Measurements from ENCODE around the gene INTS11. TPM values are rescaled to one million over a fixed set of nuclear protein-coding genes. Genes with fewer than 3 reads are reported as not detected.

Gene INTS11
- total and polyA plus RNA-seq, 9 of the 15 experiments (the other 6 are each of a cell fraction or from before 2014, with no cell fraction given), result 3.6 to 183 (median 110) TPM

DNA sequence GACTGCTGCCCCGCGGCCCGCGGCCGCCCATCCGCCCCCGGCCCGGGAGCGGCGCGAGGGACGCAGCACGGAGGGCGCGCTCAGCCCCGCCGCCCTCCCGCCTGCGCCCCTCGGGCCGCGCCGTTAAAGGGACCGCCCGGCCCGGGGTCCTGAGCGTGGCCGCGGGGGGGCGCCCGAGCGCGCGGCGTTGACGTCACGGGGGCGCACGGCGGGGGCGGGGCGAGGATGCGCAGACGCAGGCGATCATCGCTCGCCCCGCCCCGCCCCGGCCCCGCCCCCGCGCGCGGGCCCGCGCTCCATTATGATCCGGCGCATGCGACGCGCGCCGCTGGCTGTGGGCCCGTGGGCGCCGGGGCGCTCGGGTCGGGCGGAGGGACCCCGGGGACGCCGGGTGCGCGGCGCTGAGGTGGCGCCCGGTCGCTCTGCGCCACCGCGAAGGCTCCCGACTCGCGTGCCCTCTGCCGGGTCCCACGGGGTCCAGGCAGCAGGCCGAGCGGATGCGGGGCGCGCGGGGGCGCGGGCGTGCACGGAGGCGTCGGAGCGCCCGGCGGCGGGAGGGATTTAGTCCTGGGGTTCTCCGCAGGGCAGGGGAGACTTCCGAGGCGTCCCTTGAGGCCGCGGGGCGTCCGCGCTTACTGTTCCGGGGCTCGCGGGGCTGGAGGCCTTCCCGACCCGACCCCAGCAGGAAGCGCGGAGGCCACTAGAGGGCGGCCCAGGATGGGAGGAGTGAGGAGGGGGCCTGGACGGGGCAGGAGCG, 25.0 kb upstream of the INTS11 start, which contains the start of gene DVL1 (continued):
- no peak for TF ChIP-seq ZNF584 (CRISPR knock-in tag; IDR thresholded peaks at IDR 0.05; ENCODE audit: low read depth)
- no peak for TF ChIP-seq XRCC5 (IDR thresholded peaks at IDR 0.05; ENCODE audit: low read depth, low read length)
- no peak for TF ChIP-seq BRD4 (IDR thresholded peaks at IDR 0.05)
- no peak for TF ChIP-seq RBM15 (IDR thresholded peaks at IDR 0.05; ENCODE audit: insufficient read depth, low read length)
- no peak for TF ChIP-seq FOXK1 (CRISPR knock-in tag; IDR thresholded peaks at IDR 0.05; ENCODE audit: borderline replicate concordance)
- TF ChIP-seq, protein P1, sequence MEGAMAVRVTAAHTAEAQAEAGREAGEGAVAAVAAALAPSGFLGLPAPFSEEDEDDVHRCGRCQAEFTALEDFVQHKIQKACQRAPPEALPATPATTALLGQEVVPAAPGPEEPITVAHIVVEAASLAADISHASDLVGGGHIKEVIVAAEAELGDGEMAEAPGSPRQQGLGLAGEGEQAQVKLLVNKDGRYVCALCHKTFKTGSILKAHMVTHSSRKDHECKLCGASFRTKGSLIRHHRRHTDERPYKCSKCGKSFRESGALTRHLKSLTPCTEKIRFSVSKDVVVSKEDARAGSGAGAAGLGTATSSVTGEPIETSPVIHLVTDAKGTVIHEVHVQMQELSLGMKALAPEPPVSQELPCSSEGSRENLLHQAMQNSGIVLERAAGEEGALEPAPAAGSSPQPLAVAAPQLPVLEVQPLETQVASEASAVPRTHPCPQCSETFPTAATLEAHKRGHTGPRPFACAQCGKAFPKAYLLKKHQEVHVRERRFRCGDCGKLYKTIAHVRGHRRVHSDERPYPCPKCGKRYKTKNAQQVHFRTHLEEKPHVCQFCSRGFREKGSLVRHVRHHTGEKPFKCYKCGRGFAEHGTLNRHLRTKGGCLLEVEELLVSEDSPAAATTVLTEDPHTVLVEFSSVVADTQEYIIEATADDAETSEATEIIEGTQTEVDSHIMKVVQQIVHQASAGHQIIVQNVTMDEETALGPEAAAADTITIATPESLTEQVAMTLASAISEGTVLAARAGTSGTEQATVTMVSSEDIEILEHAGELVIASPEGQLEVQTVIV (CRISPR knock-in tag; IDR thresholded peaks at IDR 0.05; ENCODE audit: borderline replicate concordance), result no peak
- peak; percentile 82 for TF ChIP-seq SMAD4 (CRISPR knock-in tag; conservative IDR thresholded peaks at IDR 0.05)
- no peak for TF ChIP-seq ZNF644 (tag; IDR thresholded peaks at IDR 0.05; ENCODE audit: low read depth)
- no peak for TF ChIP-seq SMARCA5 (IDR thresholded peaks at IDR 0.05)
- no peak for TF ChIP-seq ZNF146 (CRISPR knock-in tag; IDR thresholded peaks at IDR 0.05; ENCODE audit: unreplicated experiment)
- TF ChIP-seq CTBP1 (IDR thresholded peaks at IDR 0.05; ENCODE audit: borderline replicate concordance), result peak; percentile 90
- TF ChIP-seq GATAD2A (IDR thresholded peaks at IDR 0.05), result no peak

Data from K562 (cell line).